Stimulated activated CD4-positive, alpha-beta T cell treated with anti-CD3 and anti-CD28 coated beads, Interleukin-15, amount 100 ng/mL, for 24 hours (primary cell): ENCODE data around the gene UBQLN1.
"Not testable (repeated sequence)": the region's sequence is repeated elsewhere in the genome, so short reads cannot be mapped to it uniquely, and the experiment has no call there.

Experiments used
- DNase-seq: peaks from one replicate; pipeline ENCODE4 v3.0.0-alpha.2; 2020

The UBQLN1 gene

DNA sequence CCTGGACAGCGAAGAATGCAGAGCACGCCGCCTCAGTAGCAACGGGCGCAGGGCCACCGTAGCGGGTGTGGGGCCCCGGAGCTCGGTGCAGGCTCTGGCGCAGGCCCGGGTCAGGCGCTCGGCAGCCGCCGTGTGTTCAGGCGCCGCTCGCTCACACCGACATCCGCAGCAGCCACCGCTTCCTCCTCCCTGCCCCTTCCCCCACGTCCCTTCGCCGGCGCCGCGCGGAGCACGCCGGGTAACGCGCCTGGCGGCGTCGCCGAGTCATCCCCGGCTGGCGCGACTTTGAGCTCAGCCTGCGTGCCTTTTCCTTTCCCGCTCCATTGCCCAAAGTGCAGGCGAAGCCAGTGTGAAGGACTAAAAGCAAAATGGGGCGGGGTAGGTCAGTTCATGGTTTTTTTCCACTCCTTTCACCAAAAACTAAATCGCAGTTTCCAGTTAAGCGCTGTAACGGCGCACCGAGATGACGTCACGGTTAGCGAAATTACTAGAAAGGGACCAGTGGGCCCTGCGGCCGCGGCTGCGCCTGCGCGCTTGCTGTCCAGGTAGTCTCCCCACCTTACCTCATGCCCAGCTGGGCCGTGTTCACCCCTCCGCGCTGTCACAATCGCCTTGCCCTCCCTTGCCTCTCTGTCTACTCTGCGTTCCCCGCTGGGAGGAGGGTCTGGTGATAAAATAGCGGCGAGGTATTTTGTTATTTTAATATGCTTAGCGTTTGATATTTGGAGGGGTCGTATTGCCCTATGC, at the start of gene UBQLN1:
Gene UBQLN1 (minus strand): TSS at position 191 of the 747 bp plus-strand sequence. CDS start 279 bp downstream, outside the sequence.
- peak; percentile 93 for DNase-seq

DNA sequence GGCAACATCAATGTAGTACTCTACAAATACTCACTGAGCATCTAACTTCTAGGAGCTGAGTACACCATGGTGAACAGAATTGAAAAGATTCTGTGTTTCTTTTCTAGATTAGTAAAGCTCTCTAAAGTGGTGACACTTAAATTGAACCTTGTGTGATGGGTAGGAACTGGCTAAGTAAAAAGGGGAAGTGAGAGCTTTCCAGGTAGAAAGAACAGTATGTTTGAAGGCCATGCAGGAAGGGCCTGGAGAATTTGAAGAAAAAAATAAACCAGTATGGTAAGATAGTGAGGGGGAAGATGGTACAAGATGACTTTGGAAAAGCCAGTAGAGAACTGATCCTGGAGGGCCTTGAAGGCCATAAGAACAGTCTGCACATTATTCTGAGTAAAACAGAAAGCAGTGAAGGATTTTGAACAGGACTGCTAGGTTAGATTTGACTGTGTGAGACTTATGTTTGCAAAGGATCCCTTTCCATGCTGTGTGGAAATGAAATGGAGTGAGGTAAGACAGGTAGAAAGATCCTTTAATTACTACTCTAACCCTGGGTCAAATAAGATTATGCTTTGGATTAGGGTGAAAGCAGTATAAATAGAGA, 46.7 kb upstream of the UBQLN1 start:
- DNase-seq = no peak

DNA sequence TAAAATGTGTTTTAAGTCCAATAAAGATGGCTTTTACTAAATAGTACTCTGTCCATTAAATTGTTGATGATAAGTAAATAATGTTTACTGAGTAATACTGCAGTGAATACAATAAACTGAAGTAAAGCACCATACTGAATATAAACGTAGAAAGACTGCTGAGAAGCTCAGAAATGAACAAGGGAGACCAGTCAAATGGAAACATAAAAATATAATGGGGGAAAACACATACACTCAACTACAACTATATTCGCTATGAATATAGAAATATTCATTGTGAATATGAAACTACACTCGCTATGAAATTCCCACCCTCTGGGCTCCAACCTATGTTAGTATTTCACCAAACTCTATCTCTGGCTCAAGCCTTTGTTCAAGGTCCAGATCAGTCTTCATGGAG, 41.9 kb upstream of the UBQLN1 start:
- no peak for DNase-seq

DNA sequence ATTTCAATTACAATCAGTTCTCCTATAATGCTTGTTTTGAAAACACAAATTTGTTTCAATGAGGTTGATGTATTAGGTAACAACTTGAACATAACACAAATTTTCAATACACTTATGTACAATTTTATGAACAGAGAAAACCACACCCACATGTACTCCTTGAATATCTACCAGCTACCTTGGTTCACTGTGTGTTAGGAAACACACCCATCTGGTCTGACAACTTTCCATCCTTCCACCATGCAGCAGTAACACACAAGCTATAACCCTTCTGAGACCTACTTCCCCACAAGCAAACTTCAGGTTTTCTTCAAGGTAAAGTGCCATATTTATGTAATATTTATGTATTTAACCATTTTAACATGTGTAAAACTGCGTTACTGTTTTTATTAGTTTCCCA, 36.4 kb upstream of the UBQLN1 start:
- no peak for DNase-seq

DNA sequence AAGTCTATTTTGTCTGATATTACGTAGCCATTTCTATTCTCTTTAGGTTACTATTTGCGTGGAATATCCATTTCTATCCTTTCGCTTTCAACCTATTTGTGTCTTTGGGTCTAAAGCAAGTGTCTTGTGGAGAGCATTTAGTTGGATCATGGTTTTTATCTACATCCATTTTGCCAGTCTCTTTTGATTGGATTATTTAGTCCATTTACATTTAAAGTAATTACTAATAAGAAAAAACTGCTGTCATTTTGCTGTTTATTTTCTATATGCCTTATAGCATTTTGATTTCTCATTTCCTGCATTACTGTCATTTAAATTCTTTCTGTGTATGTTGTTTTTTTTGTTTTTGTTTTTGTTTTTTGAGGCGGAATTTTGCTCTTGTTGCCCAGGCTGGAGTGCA, 26.0 kb upstream of the UBQLN1 start:
- DNase-seq = no peak

DNA sequence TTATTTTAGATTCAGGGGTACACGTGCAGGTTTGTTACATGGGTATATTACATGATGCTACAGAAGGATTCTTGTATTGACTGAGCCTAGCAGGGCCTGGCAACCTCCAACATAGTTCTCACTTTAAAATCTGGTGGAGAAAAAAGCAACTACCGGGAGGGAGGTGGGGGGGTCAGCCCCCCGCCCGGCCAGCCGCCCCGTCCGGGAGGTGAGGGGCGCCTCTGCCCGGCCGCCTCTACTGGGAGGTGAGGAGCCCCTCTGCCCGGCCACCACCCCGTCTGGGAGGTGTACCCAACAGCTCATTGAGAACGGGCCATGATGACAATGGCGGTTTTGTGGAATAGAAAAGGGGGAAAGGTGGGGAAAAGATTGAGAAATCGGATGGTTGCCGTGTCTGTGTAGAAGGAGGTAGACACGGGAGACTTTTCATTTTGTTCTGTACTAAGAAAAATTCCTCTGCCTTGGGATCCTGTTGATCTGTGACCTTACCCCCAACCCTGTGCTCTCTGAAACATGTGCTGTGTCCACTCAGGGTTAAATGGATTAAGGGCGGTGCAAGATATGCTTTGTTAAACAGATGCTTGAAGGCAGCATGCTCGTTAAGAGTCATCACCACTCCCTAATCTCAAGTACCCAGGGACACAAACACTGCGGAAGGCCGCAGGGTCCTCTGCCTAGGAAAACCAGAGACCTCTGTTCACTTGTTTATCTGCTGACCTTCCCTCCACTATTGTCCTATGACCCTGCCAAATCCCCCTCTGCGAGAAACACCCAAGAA, 21.0 kb upstream of the UBQLN1 start:
- not testable (repeated sequence) for DNase-seq

DNA sequence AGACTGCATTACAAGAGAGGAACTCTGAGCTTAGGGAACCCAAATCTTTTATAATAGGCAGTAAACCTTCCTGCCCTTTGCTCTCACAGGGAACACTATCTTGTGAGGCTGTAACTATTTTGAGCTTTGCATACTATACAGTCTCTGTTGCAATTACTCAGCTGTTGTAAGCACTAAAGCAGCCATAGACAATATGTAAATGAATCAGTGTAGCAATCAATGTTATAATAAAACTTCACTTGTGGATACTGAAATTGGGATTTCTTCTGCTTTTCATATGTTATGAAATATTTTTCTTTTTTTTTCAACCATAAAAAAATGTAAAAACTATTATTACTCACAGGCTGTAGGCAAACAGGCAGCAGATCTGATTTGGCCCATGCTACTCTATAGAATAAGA, 16.7 kb upstream of the UBQLN1 start:
- no peak for DNase-seq

DNA sequence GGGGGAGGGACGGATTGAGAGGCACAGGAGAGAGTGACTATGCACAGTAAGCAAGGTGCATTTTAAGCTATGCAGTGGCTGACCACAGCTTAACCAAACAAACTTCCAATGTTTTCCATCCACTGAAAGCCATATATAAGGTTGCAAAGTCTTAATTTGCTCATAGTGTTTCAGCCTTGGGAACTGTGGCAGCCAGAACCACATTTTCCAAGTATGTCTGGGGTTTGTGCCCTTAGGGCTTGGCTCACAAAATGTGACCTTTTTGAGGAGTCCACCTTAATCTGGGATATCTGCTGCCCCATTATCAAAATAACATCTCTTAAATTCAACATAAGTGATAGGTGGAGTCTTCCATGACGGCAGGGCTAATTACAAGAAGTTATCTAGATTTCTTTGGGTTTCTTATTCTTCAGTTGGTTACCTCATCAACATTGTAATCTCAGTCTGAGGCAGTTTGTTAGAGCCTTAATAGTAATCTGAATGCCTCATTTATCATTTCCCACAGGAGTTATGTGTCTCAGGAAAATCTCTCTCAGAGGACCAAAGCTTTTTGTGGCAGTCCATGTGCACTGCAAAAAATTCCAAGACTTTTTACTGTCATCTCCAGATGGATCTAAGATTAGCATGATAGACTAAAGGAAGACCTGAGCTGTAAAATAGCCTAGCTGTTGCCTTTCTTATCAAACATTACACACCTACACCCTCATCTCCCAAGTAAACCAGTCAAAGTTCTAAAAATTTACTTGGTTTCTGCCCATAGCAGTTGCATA, 15.2 kb upstream of the UBQLN1 start:
- DNase-seq = no peak

DNA sequence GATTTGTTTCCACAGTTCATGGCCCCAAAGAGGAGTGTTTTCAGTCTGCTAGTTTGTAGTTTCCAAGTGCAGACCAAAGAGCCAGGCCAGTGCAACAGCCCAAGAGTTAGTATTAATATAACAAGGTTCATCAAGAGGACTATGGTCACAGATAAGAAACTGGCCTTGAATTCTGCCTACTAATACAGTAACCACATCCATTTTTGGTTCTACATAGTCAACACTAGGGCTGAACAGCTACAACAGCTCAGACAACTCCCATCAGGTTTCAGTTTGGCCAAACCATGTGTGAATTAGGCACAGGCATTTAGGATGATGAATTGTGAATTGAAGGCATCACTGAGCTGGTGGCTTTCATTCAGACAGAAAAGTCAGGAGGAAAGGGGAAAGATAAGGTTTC, 13.8 kb upstream of the UBQLN1 start:
- DNase-seq = no peak

DNA sequence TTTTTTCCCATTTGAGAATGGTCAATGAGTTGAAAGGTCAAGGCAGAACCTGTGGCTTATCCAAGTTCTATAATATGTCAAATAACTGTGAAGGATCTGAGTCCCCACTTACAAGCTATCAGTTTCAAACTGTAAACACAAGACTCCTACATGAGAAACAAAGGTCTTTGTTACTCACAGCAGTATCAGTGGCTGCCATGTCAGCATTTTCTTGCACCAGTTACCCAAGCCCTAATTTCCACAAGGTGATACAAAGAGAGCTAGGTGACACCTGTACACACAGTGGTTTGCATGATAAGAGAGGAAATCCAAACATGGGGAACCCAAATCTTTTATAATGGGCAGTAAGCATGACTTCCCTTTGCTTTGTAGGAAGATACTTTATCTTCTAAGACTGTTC, 8.0 kb upstream of the UBQLN1 start:
- no peak for DNase-seq

DNA sequence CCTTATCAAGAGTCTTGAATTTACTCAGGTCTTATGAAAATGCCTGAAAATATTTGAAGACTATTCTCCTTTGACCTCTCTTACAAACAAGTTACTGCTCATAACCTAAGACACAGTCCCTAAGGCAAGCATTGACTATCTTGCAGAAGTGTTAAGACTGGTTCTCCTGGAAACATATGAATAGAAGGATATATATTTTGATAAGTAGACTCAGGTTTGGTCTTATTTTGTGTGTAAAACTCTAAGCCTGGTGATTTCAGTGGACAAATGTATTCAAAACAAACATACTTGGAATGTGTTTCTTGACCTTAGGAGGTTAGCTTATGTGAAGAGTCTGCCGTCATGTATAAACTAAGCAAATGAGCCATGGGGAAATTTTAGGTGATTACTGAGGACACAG, 7.5 kb upstream of the UBQLN1 start:
- DNase-seq = no peak

DNA sequence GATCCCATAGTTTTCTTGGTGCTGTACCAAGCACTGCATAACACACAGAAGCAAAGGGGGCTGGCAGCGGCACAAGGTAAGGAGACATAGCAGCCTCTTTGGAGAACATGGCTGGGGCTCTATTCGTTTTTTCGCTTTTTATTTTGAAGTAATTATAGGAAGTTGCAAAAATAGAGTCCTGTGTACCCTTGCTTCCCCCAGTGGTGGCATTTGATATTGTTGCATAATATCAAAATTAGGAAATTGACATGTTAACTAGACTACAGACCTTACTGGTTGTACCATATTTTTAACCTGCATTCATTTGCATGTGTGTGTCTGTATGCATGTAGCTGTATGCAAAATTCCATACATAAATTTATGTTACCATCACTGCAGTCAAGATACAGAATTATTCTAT, 6.6 kb upstream of the UBQLN1 start:
- DNase-seq = no peak

DNA sequence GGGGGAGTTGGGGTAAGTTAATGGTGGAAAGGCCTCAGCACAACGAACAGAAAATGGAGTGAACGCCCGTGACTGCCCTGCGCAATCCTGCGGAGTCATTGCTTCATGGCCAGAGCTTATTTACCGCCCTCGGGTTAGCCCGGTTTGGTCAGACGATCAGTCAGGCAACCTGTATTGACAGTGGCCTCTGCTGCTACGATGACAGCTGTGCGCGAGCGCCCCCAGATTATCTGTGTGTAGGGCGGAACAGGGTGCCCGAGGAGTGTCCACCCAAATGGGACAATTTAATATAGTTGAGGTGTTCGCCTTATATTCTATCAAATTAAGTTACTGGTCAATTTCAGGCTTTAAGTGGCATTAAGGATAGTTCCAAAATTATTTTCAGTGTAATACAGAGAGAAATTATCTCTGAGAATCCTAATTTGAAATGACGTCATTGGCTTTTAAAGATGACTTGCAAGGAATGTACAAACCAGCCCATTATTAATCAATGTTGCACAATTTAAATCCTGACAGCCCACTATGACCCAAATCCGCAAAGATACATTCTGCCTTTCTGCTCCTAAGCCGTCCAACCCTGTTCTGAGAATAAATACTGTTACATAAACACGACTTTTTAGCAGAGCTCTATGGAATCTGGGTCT, 879 bp upstream of the UBQLN1 start:
- DNase-seq = peak; percentile 62

DNA sequence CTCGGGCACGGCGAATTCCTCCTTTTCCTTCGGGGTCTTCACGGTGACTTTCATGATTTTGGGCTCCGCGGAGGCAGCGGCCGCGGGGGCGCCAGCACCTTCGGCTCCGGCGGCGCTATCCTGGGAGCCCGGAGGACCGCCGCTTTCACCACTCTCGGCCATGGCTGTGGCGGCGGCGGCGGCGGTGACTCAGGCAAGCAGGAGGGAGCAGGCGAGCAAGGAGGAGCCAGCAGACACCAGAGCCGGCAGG, 315 bp downstream of the UBQLN1 start:
- peak; percentile 81 for DNase-seq

DNA sequence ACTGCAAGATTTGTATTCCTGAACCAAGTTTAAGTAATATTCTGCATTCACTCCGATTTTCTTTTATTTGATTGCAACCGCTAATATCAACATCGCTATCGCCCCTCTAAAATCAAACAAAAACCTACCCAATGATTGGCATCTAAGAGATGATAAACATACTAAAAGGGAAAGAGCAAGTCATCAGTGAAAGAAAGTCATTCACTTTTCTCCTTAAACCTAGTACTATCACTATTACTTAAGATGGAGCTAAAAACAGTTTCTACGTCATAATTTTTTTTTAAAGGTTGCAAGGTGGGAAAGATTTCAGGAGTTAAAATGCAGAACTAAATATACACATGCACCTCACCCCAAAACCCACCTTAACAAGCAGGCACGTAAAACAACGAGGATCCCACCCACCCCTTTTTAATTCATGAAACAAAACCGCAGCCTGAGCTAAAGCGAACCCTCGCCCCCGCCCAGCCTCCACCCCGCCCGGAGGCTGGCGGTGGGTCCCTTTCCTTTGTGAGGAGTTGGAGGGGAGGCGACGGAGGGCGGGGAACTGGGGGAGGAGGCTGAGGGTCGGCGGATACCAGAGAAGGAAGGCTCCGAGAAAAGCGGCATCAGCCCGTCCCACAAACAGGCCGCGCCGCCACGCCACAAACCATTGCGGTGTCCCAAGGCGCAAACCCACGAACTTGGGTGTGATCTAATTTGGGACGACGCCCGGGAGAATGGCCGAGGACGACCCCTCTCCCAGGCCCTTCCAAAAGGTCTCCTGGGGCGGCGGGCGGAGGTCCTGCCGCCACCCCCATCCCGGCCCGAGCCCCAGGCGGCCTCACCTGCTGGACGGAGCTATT, 861 bp downstream of the UBQLN1 start:
- peak; percentile 77 for DNase-seq

DNA sequence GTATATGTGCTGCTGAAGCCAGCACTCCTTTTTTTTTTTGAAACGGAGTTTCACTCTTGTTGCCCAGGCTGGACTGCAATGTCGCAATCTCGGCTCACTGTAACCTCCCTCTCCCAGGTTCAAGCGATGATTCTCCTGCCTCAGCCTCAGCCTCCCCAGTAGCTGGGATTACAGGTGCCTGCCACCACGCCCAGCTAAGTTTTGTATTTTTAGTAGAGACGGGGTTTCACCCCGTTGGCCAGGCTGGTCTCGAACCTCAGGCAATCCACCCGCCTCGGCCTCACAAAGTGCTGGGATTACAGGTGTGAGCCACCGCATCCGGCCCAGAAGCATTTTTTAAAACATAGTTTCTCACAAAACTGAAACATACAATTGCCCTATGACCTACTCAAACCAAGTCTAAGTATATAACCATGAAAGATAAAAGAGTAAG, 2.5 kb downstream of the UBQLN1 start:
- peak; percentile 25 for DNase-seq

DNA sequence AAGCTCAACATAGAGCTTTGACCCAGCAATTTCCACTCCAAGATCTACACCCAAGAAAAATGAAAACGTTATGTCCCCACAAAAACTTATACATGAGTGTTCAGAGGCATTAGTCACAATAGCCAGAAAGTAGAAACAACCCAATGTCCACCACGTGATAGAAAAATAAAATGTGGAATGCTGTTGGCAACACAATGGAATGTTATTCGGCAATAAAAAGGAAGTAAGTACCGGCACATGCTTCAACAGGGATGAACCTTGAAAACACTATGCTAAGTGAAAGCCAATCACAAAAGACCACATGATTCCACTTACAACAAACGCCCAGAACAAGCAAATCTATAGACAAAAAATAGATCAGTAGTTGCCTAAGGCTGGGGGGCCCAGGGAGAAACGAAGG, 6.0 kb downstream of the UBQLN1 start:
- no peak for DNase-seq

DNA sequence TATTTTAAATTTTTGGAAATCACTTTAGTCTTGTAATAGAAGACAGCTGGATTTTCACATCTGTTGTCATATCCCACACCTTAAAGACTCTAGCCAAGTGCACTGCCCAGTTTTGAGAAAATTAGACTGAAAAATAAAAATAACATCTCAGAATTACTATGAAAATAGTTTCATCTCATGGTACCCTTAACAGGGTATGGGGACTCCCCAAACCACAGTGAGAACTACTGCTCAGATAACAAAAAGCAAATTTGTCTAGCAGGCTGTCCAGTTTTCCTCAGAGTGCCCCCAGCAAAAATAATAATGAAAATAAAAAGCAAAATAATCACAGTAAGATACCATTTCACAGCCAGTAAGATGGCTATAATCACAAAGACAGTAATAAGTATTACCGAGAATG, 6.5 kb downstream of the UBQLN1 start:
- no peak for DNase-seq

DNA sequence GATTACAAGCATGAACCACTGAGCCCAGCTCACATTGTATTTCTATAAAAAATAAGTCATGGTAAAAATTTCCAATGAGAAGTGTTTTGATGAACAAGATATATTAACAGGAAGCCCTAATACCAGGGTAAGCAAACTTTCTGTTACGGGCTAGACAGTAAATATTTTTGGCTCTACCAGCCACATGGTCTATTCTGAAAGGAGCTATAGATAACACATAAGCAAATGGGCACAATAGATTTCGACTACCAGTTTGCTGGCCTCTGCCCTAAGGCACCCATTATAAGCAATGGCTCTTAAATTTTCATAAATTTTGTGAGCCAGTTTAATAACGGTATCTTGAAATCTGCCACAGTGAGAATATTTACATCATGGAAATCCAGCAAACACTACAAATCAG, 8.1 kb downstream of the UBQLN1 start:
- no peak for DNase-seq

DNA sequence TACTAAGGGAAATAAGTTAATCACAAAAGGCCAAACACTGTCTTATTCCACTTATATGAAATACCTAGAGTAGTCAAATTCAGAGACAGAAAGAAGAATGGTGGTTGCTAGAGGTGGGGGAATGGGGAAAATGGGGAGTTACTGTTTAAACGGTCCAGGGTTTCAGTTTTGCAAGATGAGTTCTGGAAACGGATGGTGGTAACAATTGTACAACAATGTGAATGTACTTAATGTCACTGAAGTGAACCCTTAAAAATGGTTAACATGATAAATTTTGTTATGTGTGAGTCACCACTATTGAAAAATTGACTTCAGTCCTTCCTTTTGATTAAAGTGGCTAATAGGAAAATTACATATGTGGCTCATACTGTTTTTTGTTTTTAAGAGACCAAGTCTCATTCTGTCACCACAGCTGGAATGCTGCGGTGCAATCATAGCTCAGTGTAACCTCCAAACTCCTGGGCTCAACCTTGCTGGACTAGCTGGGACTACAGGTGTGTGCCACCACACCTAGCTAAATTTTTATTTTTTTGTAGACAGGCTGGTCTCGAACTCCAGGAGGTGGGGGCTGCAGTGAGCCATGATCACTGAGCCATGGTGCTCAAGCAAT, 8.7 kb downstream of the UBQLN1 start:
- peak; percentile 7 for DNase-seq

DNA sequence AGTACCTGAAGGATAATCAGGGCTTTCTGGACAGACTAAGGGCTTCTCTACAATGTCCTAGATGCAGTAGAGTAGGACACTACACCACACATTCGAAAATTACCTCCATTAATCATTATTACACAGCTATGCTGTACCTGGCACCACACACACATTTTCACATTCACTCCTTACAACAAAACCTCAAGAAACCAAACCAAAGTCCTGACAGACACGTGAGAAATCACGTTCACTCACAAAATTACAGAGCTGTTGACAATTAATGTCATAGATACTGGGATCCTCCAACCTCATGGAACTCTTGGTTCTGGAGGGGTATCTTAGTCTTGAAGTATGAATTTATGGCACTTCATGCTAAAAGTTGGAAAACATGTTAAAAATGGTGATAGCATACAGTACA, 16.3 kb downstream of the UBQLN1 start:
- DNase-seq = no peak

DNA sequence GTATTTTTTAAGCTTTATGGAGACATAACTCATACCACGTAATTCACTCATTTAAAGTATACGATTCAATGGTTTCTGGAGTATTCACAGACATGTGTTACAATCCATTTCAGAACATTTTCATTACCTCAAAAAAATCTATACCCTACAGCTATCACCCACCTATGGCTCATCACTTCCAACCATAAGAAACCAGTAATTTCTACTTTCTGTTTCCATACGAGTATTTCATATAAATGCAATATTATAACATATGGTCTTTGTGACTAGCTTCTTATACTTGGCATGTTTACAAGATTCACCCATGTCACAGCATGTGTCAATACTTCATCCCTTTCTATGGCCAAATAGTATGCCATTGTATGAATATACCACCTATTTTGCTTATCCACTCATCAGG, 18.8 kb downstream of the UBQLN1 start:
- no peak for DNase-seq
